ENCODE data around the gene VIPAS39. TPM values are rescaled to one million over a fixed set of nuclear protein-coding genes. Genes with fewer than 3 reads are reported as not detected.

VIPAS39 gene
- total RNA-seq, 1 experiment from 2014 or later: 18.5 TPM

DNA sequence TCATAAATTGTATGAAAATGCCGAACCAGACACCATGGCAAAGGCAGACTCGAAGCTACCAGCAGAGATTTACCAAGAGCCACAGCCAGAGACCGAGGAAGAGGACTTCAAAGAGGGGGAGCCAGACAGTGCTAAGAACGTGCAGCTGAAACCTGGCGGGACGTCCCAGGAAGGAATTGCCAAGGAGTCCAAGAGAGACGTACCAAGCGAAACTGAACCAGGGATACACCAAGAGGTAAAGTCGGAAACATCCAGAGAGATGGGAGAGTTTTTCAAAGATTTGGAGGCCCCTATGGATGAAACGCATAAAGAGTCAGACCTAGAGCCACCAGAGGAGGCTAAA is 79.9 kb downstream of the VIPAS39 start:
- Histone ChIP-seq H3K23me2 (ENCODE audit: insufficient read length, low read depth, low read length, poor library complexity, severe bottlenecking) (peaks cover 13% of the 10 kb centered on the region), H3K23ac (ENCODE audit: insufficient read length, low read depth, low read length) (no peak overlapping the region), H2BK20ac (ENCODE audit: low read depth, low read length, poor library complexity, severe bottlenecking) (no peak overlapping the region), H3K14ac (ENCODE audit: insufficient read depth, low read length) (no peak overlapping the region), H2BK120ac (ENCODE audit: low read depth, low read length, poor library complexity, severe bottlenecking) (no peak overlapping the region), H4K5ac (ENCODE audit: insufficient read length, low read depth, low read length) (no peak overlapping the region), H4K20me1 (ENCODE audit: control insufficient read depth, insufficient read depth, insufficient read length) (no peaks in the 10 kb centered on the region), H3K79me1 (ENCODE audit: insufficient read depth, low read depth, low read length, poor library complexity, severe bottlenecking) (no peaks in the 10 kb centered on the region), H2BK15ac (ENCODE audit: low read depth, low read length) (no peak overlapping the region), H3K4me1 (ENCODE audit: insufficient read depth, low read length) (peaks cover 4% of the 10 kb centered on the region; the same call in 1 of the 2 replicates), H3T11ph (ENCODE audit: low read length) (no peak overlapping the region), H3K27ac (ENCODE audit: insufficient read length, low read depth, low read length) (no peak overlapping the region), H3K9ac (ENCODE audit: extremely low read depth, insufficient read length, low read length) (peak overlapping the region; percentile 67), H3K27me3 (ENCODE audit: insufficient read depth, low read length) (no peaks in the 10 kb centered on the region), H2BK12ac (ENCODE audit: insufficient read length, low read depth, low read length) (no peak overlapping the region), H2AK5ac (ENCODE audit: insufficient read length, low read length) (no peak overlapping the region), H3K18ac (ENCODE audit: insufficient read length, low read depth, low read length) (no peak overlapping the region), H4K8ac (replicated peaks; ENCODE audit: insufficient read length, low read depth, low read length) (no peak overlapping the region), H2AFZ (ENCODE audit: low read length) (peak overlapping the region; percentile 99), H3K56ac (ENCODE audit: insufficient read length, low read depth, low read length) (no peak overlapping the region), H3K9me3 (ENCODE audit: control insufficient read depth, low read depth, low read length) (no peaks in the 10 kb centered on the region), H2BK5ac (ENCODE audit: insufficient read length, low read length) (no peak overlapping the region), H3K4ac (ENCODE audit: low read depth, low read length) (no peak overlapping the region), H3K4me2 (ENCODE audit: insufficient read depth, insufficient read length, low read length) (peak overlapping the region; percentile 98), H3K79me2 (ENCODE audit: insufficient read depth, low read length) (no peaks in the 10 kb centered on the region), H4K91ac (ENCODE audit: insufficient read length, low read depth, low read length) (no peak overlapping the region)
- peaks cover 7 to 8% of the 10 kb centered on the region in 2 experiments for H3K4me1 Mint-ChIP-seq
- H3K9me3 Mint-ChIP-seq: no peaks in the 10 kb centered on the region
- H3K27me3 Mint-ChIP-seq (ENCODE audit: low read depth): peaks cover 2% of the 10 kb centered on the region
- no CpG with 5 or more reads among the region's 10 CpGs for WGBS (ENCODE audit: extremely low coverage, insufficient read length, low lambda C conversion rate)
- TF ChIP-seq, protein P1, sequence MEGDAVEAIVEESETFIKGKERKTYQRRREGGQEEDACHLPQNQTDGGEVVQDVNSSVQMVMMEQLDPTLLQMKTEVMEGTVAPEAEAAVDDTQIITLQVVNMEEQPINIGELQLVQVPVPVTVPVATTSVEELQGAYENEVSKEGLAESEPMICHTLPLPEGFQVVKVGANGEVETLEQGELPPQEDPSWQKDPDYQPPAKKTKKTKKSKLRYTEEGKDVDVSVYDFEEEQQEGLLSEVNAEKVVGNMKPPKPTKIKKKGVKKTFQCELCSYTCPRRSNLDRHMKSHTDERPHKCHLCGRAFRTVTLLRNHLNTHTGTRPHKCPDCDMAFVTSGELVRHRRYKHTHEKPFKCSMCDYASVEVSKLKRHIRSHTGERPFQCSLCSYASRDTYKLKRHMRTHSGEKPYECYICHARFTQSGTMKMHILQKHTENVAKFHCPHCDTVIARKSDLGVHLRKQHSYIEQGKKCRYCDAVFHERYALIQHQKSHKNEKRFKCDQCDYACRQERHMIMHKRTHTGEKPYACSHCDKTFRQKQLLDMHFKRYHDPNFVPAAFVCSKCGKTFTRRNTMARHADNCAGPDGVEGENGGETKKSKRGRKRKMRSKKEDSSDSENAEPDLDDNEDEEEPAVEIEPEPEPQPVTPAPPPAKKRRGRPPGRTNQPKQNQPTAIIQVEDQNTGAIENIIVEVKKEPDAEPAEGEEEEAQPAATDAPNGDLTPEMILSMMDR (conservative IDR thresholded peaks at IDR 0.05): no peak
- no peak overlapping the region for H3K4me3 Mint-ChIP-seq
- H3K36me3 Mint-ChIP-seq (ENCODE audit: insufficient read depth in 1 of 3, low read depth in 3 of 3): no peaks in the 10 kb centered on the region
- no peak for DNase-seq
- H3K27ac Mint-ChIP-seq: no peak overlapping the region
